Thymus (tissue), 11 donors: ENCODE measurements around the gene SLAMF9. TPM values are rescaled to one million over a fixed set of nuclear protein-coding genes. Genes with fewer than 3 reads are reported as not detected.

Experiments used
- DNase-seq, 9 donors: peaks; one replicate each; pipeline ENCODE4 v3.0.0-alpha.2; 2013; ENCODE audit warnings: low spot score in 9 of 9, low read depth in 6 of 9, missing footprints in 1 of 9
- H3K27ac ChIP-seq, 2 donors: one replicate each; pipeline ENCODE4 v1.5.1; 2013; ENCODE audit warnings: control low read depth in 1 of 2, low read depth in 1 of 2, low read length in 1 of 2, mild to moderate bottlenecking in 1 of 2, moderate library complexity in 1 of 2
- H3K27me3 ChIP-seq, 2 donors: one replicate each; pipeline ENCODE4 v1.5.1; 2013; ENCODE audit warnings: low read length in 1 of 2; ENCODE audit not compliant: control insufficient read depth in 2 of 2, insufficient read depth in 1 of 2
- H3K36me3 ChIP-seq, 2 donors: one replicate each; pipeline ENCODE4 v1.5.1; 2013; ENCODE audit warnings: low read length in 1 of 2, mild to moderate bottlenecking in 1 of 2, moderate library complexity in 1 of 2; ENCODE audit not compliant: control insufficient read depth in 2 of 2, insufficient read depth in 2 of 2
- H3K4me1 ChIP-seq, 2 donors: one replicate each; pipeline ENCODE4 v1.5.1; 2013; ENCODE audit warnings: low read length in 2 of 2; ENCODE audit not compliant: control insufficient read depth in 2 of 2, insufficient read depth in 2 of 2
- H3K4me3 ChIP-seq, 2 donors: one replicate each; pipeline ENCODE4 v1.5.1; 2013; ENCODE audit warnings: low read length in 2 of 2, control low read depth in 1 of 2, mild to moderate bottlenecking in 1 of 2
- H3K9me3 ChIP-seq, 2 donors: one replicate each; pipeline ENCODE4 v1.5.1; 2013; ENCODE audit warnings: low read length in 1 of 2, mild to moderate bottlenecking in 1 of 2; ENCODE audit not compliant: control insufficient read depth in 2 of 2, insufficient read depth in 1 of 2
- WGBS: extraction: QIAGEN DNeasy Blood & Tissue Kit; methylation state at CpG from one replicate; pipeline ENCODE4 v1.1.7; 2013; 5-methylcytosine and 5-hydroxymethylcytosine counted together
- polyA plus RNA-seq: library from polyadenylated mRNA; stranded (reverse); fragments of 200-250 nt; gene quantifications from one replicate; pipeline ENCODE4 v1.2.3, GENCODE V29; 2013
- total RNA-seq: library from RNA; stranded (reverse); fragments of 120-200 nt; gene quantifications from one replicate; pipeline ENCODE4 v1.2.4, GENCODE V29; 2013
- donor health status: healthy.

SLAMF9 gene
- total and polyA plus RNA-seq, 2 donors = 0.09 to 0.71 TPM

DNA sequence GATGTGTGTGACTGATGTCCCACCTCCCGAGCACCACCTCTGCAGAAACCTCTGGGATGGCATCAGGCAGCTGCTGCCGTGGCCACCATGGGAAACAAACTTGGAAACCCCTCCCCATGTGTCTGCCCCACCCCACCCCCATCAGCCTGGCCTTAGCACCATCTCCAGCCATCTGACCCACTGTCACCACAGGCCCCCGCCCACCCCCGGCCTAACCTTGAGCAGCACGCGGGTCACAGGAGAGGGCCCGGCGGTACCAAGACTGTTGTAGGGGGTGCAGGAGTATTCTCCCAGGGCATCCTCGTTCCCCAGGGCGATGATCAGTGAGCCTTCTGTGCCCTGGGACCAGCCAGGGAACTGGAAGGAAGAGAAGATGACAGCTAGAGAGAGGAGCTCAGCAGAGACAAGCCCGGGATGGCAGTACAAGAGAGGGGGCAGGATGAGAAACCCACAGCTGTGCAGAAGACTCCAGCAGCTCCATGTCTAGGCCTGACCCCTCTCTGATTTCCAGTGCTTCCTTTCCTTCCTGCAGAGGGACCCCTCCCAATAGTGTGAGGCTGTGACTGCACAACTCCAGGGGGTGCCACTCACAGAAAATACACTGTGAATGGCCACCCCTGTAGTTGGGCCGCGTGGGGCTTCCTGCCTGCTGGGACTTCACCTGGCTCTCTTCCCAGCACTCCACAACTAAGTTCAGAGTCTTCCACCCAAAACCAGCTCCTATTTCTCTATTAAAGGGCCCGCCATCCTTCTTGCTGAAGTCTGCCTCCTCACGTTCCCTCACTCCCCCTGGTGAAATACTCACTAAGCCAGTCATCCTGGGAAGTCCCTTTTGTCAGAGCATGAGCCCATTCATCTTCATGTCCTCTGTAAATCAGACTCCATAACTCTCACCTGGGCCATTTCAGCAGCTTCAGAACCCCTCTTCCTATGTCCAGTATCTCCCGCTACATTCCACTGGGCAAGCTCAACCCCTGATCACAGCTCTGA, 21.4 kb downstream of the SLAMF9 start:
- Histone ChIP-seq H3K9me3 (no peaks in the 10 kb centered on the region), H3K27ac (peak overlapping the region; percentile 27 to 46), H3K36me3 (no peaks in the 10 kb centered on the region), H3K4me1 (peaks cover 2 to 22% of the 10 kb centered on the region in 2 donors), H3K4me3 (no peak overlapping the region), H3K27me3 (peaks cover 0 to 11% of the 10 kb centered on the region in 2 donors)
- no peak for DNase-seq
- WGBS = 95% methylated on average over 16 of the region's 16 CpGs

DNA sequence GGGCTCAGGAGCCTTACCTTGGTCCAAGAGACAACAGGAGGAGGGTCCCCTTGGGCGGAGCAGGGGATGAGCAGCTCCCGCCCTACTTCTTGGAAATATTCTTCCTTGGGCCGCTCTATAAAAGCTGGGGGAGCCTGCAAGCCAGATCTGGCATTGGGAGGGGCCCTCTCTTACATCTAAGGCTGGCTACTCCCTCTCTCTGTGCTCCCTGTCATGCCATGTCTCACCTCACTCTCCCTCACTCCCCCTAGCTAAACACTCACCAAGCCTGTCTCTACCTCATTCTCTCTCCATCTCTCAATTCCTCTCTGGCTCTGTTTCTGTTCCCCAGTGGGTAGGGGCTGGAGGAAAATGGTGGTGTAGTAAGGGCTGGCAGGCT, 22.3 kb downstream of the SLAMF9 start:
- WGBS = 92% methylated on average over 3 of the region's 3 CpGs

DNA sequence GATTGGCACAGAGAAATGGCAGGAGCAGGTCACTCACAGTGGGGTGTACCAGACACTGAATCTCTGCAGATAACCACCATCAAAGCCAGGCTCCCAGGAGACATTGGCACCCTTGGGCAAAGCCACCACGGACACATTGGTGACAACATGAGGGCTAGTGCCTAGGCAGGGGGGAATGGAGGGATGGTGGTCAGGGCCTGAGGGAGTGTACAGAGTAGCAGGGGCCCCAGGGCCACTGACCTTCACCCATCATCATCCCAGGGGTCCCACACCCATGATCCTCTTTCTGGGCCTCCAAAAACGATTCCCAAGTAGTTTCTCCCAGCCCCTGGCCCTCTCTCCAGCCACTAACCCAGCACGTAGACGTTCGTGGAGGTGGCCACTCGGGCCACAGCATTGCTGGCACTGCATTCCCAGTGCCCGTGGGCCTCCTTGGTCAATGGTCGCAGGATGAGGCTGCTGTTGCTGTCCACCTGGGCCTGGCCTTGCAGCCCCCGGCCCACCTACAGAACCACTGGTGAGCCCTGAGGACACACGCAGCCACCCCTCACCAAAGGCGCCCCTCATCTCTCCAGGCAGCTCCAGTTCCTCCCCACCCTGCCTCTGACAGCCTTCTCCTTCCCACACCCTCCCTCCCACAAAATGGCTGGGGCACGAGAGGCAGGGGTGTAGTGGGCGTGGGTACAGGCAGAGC, 22.8 kb downstream of the SLAMF9 start:
- no peaks in the 10 kb centered on the region for H3K9me3 ChIP-seq
- WGBS = 96% methylated on average over 13 of the region's 13 CpGs
- H3K27me3 ChIP-seq = peaks cover 0 to 10% of the 10 kb centered on the region in 2 donors
- DNase-seq = no peak
- peaks cover 0 to 10% of the 10 kb centered on the region in 2 donors for H3K4me1 ChIP-seq
- no peaks in the 10 kb centered on the region for H3K36me3 ChIP-seq
- H3K27ac ChIP-seq = no peak overlapping the region
- no peak overlapping the region for H3K4me3 ChIP-seq

More for the DNA sequence above, 22.3 kb downstream of the SLAMF9 start:
- Histone ChIP-seq H3K9me3 (no peaks in the 10 kb centered on the region), H3K27ac (peak overlapping the region in 1 of 2 donors; percentile 15), H3K27me3 (peaks cover 0 to 11% of the 10 kb centered on the region in 2 donors), H3K4me1 (peaks cover 0 to 14% of the 10 kb centered on the region in 2 donors), H3K4me3 (no peak overlapping the region), H3K36me3 (no peaks in the 10 kb centered on the region)
- DNase-seq = no peak

GRCh38 chr1:159930634-159931033, 23.4 kb downstream of the SLAMF9 start:
- Histone ChIP-seq H3K27ac (no peak overlapping the region), H3K9me3 (no peaks in the 10 kb centered on the region), H3K27me3 (peaks cover 0 to 9% of the 10 kb centered on the region in 2 donors), H3K36me3 (no peaks in the 10 kb centered on the region), H3K4me3 (no peak overlapping the region), H3K4me1 (peaks cover 0 to 14% of the 10 kb centered on the region in 2 donors)
- 97% methylated on average over 8 of the region's 8 CpGs for WGBS
- no peak for DNase-seq

DNA sequence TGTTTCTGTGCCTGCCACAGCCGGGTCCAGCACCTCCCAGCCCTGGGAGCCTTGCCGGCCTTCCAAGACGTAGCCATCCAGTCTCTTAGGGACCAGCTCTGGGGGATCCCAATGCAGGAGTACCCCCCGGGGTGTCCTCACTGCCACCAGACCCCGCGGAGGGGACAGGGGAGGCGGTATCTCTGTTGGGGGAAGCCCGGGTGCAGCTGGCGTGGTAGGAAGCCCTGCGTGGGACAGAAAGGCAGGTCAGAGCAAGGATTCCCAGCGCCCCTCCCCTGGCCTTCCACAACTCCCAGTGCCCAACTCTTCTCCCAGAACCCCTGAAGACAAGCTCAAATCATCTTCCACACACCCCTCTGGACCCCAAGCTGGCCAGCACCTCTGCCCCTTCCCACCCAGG, 23.8 kb downstream of the SLAMF9 start:
- H3K4me3 ChIP-seq = no peak overlapping the region
- H3K4me1 ChIP-seq = peaks cover 0 to 16% of the 10 kb centered on the region in 2 donors
- no peaks in the 10 kb centered on the region for H3K36me3 ChIP-seq
- no peaks in the 10 kb centered on the region for H3K9me3 ChIP-seq
- no peak overlapping the region for H3K27ac ChIP-seq
- WGBS = 95% methylated on average over 11 of the region's 11 CpGs
- DNase-seq = no peak
- peaks cover 0 to 7% of the 10 kb centered on the region in 2 donors for H3K27me3 ChIP-seq

- Histone ChIP-seq H3K27ac (no peak overlapping the region), H3K4me1 (peaks cover 0 to 22% of the 10 kb centered on the region in 2 donors), H3K4me3 (no peak overlapping the region), H3K27me3 (peaks cover 0 to 5% of the 10 kb centered on the region in 2 donors), H3K9me3 (no peaks in the 10 kb centered on the region), H3K36me3 (no peaks in the 10 kb centered on the region)
- DNase-seq = no peak
- WGBS = 96% methylated on average over 48 of the region's 48 CpGs
Measured at GRCh38 chr1:159929155-159930051, 24.6 kb downstream of the SLAMF9 start.

DNA sequence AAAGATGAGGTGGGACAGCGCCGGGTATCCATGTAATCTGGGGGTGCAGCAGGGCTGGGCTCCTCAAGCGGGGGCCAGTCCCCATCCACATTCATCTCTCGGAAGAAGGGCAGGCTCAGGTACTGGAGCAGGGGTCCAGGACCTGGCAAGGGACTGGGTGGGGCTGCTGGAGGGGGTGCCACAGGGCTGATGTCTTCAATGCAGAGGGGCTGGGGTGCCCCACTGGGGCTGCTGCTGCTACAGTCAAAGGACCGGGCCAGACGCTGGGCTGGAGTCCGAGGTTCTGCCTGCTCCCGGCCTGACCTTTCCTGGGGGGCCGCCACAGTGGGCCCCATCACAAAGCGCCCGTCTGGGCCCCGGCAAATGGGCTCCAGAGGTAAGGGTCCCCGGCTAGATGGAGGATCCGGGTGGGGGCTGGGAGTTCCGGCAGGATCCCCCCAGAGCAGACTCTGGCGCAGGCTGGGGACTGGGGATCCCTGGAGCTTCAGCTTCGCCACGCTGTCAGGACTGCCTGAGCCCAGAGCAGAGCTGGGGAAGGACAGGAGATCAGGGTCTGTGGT, 25.5 kb downstream of the SLAMF9 start:
- H3K36me3 ChIP-seq = no peaks in the 10 kb centered on the region

GRCh38 chr1:159927849-159928431, 26.1 kb downstream of the SLAMF9 start:
- DNase-seq = no peak
- H3K27me3 ChIP-seq = no peaks in the 10 kb centered on the region
- WGBS = 92% methylated on average over 13 of the region's 13 CpGs
- no peaks in the 10 kb centered on the region for H3K36me3 ChIP-seq
- peaks cover 0 to 32% of the 10 kb centered on the region in 2 donors for H3K4me1 ChIP-seq
- H3K27ac ChIP-seq = no peak overlapping the region
- no peak overlapping the region for H3K4me3 ChIP-seq
- H3K9me3 ChIP-seq = no peaks in the 10 kb centered on the region

More for the DNA sequence above, 25.5 kb downstream of the SLAMF9 start:
- 98% methylated on average over 18 of the region's 18 CpGs for WGBS
- Histone ChIP-seq H3K4me3 (no peak overlapping the region), H3K27me3 (no peaks in the 10 kb centered on the region), H3K4me1 (peaks cover 0 to 28% of the 10 kb centered on the region in 2 donors), H3K27ac (no peak overlapping the region), H3K9me3 (no peaks in the 10 kb centered on the region)
- DNase-seq = no peak
